Measurements from ENCODE around the gene FSD1L.

The FSD1L gene

GRCh38 chr9:105447814-105448812 lies at the start of gene FSD1L:
Gene FSD1L (plus strand): TSS chr9:105448034. CDS start chr9:105448221, 187 bp downstream.
- TF ChIP-seq, protein P1, sequence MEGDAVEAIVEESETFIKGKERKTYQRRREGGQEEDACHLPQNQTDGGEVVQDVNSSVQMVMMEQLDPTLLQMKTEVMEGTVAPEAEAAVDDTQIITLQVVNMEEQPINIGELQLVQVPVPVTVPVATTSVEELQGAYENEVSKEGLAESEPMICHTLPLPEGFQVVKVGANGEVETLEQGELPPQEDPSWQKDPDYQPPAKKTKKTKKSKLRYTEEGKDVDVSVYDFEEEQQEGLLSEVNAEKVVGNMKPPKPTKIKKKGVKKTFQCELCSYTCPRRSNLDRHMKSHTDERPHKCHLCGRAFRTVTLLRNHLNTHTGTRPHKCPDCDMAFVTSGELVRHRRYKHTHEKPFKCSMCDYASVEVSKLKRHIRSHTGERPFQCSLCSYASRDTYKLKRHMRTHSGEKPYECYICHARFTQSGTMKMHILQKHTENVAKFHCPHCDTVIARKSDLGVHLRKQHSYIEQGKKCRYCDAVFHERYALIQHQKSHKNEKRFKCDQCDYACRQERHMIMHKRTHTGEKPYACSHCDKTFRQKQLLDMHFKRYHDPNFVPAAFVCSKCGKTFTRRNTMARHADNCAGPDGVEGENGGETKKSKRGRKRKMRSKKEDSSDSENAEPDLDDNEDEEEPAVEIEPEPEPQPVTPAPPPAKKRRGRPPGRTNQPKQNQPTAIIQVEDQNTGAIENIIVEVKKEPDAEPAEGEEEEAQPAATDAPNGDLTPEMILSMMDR (conservative IDR thresholded peaks at IDR 0.05; ENCODE audit: low read depth, low read length) = peak; percentile 61
- H3K4me3 ChIP-seq (ENCODE audit: low read depth, low read length) = peak within 1 kb of the TSS; percentile 91
- DNase-seq (ENCODE audit: low read depth) = peak; percentile 96

- TF ChIP-seq, protein P1 (conservative IDR thresholded peaks at IDR 0.05; ENCODE audit: low read depth, low read length) = no peak
- DNase-seq (ENCODE audit: low read depth) = no peak
- no peak overlapping the region for H3K4me3 ChIP-seq (ENCODE audit: low read depth, low read length)
These were observed 48.7 kb upstream of the FSD1L start for GRCh38 chr9:105399117-105399516.

- DNase-seq (ENCODE audit: low read depth) = peak; percentile 85
- no peak overlapping the region for H3K4me3 ChIP-seq (ENCODE audit: low read depth, low read length)
- TF ChIP-seq, protein P1 (conservative IDR thresholded peaks at IDR 0.05; ENCODE audit: low read depth, low read length) = peak; percentile 51
These were observed 46.2 kb upstream of the FSD1L start for GRCh38 chr9:105401651-105402050.

DNA sequence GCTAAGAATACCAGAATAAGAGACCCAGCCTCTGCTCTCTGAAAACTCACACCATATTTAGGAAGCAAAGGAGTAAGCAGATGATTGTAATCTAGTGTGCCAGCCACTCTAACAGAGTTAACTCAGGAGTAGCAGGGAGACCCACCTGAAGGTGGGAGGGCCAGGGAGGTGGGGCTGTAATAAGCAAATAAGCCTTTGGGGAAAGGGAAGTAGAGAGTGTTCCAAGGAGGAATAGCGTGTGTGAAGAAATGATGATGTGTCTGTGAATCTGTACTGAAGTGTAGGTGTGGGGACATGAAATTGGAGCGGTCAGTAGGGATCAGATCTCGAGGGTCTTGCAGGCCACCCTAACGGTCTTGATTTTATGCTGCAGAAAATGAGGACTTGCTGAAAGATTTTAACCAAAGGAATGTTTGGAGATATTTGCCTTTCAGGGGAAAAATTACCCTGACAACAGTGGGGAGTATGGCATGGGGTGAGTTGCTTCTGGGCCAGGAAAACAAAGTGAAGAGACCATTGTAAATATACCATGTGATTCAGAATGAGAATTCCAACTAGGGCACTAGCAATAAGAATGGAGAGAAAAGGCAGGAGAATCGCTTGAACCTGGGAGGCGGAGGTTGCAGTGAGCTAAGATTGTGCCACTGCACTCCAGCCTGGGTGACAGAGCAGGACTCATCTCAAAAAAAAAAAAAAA lies 44.1 kb upstream of the FSD1L start:
- DNase-seq (ENCODE audit: low read depth) = no peak
- H3K4me3 ChIP-seq (ENCODE audit: low read depth, low read length) = no peak overlapping the region
- TF ChIP-seq, protein P1 (conservative IDR thresholded peaks at IDR 0.05; ENCODE audit: low read depth, low read length) = no peak

GRCh38 chr9:105405514-105406131 lies 42.2 kb upstream of the FSD1L start:
- TF ChIP-seq, protein P1 (conservative IDR thresholded peaks at IDR 0.05; ENCODE audit: low read depth, low read length) = no peak
- peak; percentile 61 for DNase-seq (ENCODE audit: low read depth)
- H3K4me3 ChIP-seq (ENCODE audit: low read depth, low read length) = no peak overlapping the region

GRCh38 chr9:105406369-105406768 lies 41.5 kb upstream of the FSD1L start:
- H3K4me3 ChIP-seq (ENCODE audit: low read depth, low read length) = no peak overlapping the region
- no peak for DNase-seq (ENCODE audit: low read depth)
- TF ChIP-seq, protein P1 (conservative IDR thresholded peaks at IDR 0.05; ENCODE audit: low read depth, low read length) = no peak

Measured in choroid plexus epithelial cell (primary cell).